ENCODE measurements around the gene CALML6.
"Not testable (repeated sequence)": the region's sequence is repeated elsewhere in the genome, so short reads cannot be mapped to it uniquely, and the experiment has no call there.

The CALML6 gene

GRCh38 chr1:1925437-1926345 is 10.6 kb downstream of the CALML6 start:
- no peak for DNase-seq

GRCh38 chr1:1926346-1926811 is 11.3 kb downstream of the CALML6 start:
- DNase-seq: no peak

GRCh38 chr1:1926886-1927660 is 12.0 kb downstream of the CALML6 start:
- no peak for DNase-seq

GRCh38 chr1:1927751-1928150 is 12.7 kb downstream of the CALML6 start:
- no peak for DNase-seq

- no peak for DNase-seq
Measured at GRCh38 chr1:1928231-1929101, 13.4 kb downstream of the CALML6 start.

GRCh38 chr1:1929102-1929638 is 14.1 kb downstream of the CALML6 start:
- DNase-seq: no peak

- no peak for DNase-seq
Measured at GRCh38 chr1:1929639-1930545, 14.8 kb downstream of the CALML6 start.

GRCh38 chr1:1934848-1935247 is 19.8 kb downstream of the CALML6 start:
- not testable (repeated sequence) for DNase-seq

- DNase-seq: no peak
Measured at GRCh38 chr1:1937061-1937460, 22.0 kb downstream of the CALML6 start.

- DNase-seq: no peak
Measured at GRCh38 chr1:1937549-1938275, 22.7 kb downstream of the CALML6 start.

GRCh38 chr1:1938276-1938573 is 23.2 kb downstream of the CALML6 start:
- DNase-seq: no peak

- DNase-seq: no peak
Measured at GRCh38 chr1:1938613-1939295, 23.7 kb downstream of the CALML6 start.

GRCh38 chr1:1939296-1940122 is 24.4 kb downstream of the CALML6 start:
- no peak for DNase-seq

GRCh38 chr1:1940123-1940425 is 25.0 kb downstream of the CALML6 start:
- no peak for DNase-seq

- no peak for DNase-seq
Measured at GRCh38 chr1:1941211-1941841, 26.3 kb downstream of the CALML6 start.

GRCh38 chr1:1941868-1942752 is 27.1 kb downstream of the CALML6 start:
- no peak for DNase-seq

- no peak for DNase-seq
Measured at GRCh38 chr1:1942753-1943656, 27.9 kb downstream of the CALML6 start.

All from fibroblast of skin of abdomen (primary cell).